Breast epithelium (tissue), 4 donors: ENCODE data around the gene PRPF19. TPM values are rescaled to one million over a fixed set of nuclear protein-coding genes. Genes with fewer than 3 reads are reported as not detected.

Experiments
- DNase-seq, 2 donors: peaks; one replicate each; pipeline ENCODE4 v3.0.0-alpha.2; 2019; ENCODE audit warnings: low spot score in 2 of 2
- H3K27ac ChIP-seq, 2 donors: fragments of 200-600 bp; sonication (generic) in 1 of 2; one replicate each; pipeline ENCODE4 v1.5.1; 2016 to 2019; ENCODE audit warnings: mild to moderate bottlenecking in 1 of 2
- H3K27me3 ChIP-seq, 2 donors: fragments of 200-600 bp; sonication (generic) in 1 of 2; one replicate each; pipeline versions ENCODE4 v1.5.1 to v1.6.0; 2017 to 2019; ENCODE audit warnings: control low read depth in 1 of 2, mild to moderate bottlenecking in 1 of 2
- H3K36me3 ChIP-seq: fragments of 200-600 bp; one replicate; pipeline ENCODE4 v1.5.1; 2019
- H3K4me1 ChIP-seq, 2 donors: fragments of 200-600 bp; sonication (generic); one replicate each; pipeline ENCODE4 v1.5.1; 2016 to 2019; ENCODE audit warnings: control low read depth in 1 of 2
- H3K4me3 ChIP-seq, 3 donors: fragments of 200-600 bp; sonication (generic); 1 replicate in 2 of 3; 2 replicates in 1 of 3; pipeline ENCODE4 v1.5.1; 2016 to 2019; ENCODE audit warnings: mild to moderate bottlenecking in 3 of 3, moderate library complexity in 2 of 3
- H3K9me3 ChIP-seq, 2 donors: fragments of 200-600 bp; sonication (generic) in 1 of 2; one replicate each; pipeline ENCODE4 v1.5.1; 2016 to 2019; ENCODE audit warnings: control low read depth in 1 of 2
- CTCF ChIP-seq, 3 donors: fragments of 450-650 bp; IDR thresholded peaks; one replicate each; pipeline ENCODE4 v1.5.1; 2016 to 2017; ENCODE audit warnings: antibody characterized with exemption in 3 of 3, mild to moderate bottlenecking in 3 of 3, moderate library complexity in 3 of 3
- POLR2A ChIP-seq: fragments of 450-650 bp; IDR thresholded peaks from one replicate; pipeline ENCODE4 v1.6.1; 2016; ENCODE audit warnings: antibody characterized with exemption, mild to moderate bottlenecking, moderate library complexity
- POLR2AphosphoS5 ChIP-seq, 3 donors: sonication (generic); formaldehyde crosslinking; IDR thresholded peaks; one replicate each; pipeline ENCODE4 v1.6.1; 2017; ENCODE audit warnings: antibody characterized with exemption in 3 of 3
- intact Hi-C: fragments of 100-400 bp; cut with DNase I; formaldehyde crosslinking; loops from one replicate; pipeline ENCODE4 v1.15.1; 2023; ENCODE audit warnings: low total_unique reads
- total RNA-seq, 3 donors: library from RNA; depleted of rRNA; stranded (reverse); fragments of >200 nt; gene quantifications; one replicate each; pipeline ENCODE4 v1.1.0, GENCODE V29; 2016

The PRPF19 gene
- total RNA-seq, 3 donors from 2014 or later = 56.0 to 82.7 (median 81.3) TPM

- intact Hi-C loops = no loop called here
These were observed 54.0 kb downstream of the PRPF19 start for GRCh38 chr11:60852117-60852981.

GRCh38 chr11:60851327-60852104 is 54.9 kb downstream of the PRPF19 start:
- Histone ChIP-seq H3K4me3 (no peak overlapping the region), H3K36me3 (no peaks in the 10 kb centered on the region), H3K9me3 (no peaks in the 10 kb centered on the region), H3K27ac (no peak overlapping the region), H3K27me3 (no peaks in the 10 kb centered on the region), H3K4me1 (no peaks in the 10 kb centered on the region)
- TF ChIP-seq POLR2AphosphoS5 (IDR thresholded peaks at IDR 0.05) (no peak), POLR2A (no peak), CTCF (IDR thresholded peaks at IDR 0.05) (no peak)
- intact Hi-C loops = no loop called here
- no peak for DNase-seq

More at GRCh38 chr11:60852117-60852981, 54.0 kb downstream of the PRPF19 start:
- Histone ChIP-seq H3K36me3 (no peaks in the 10 kb centered on the region), H3K9me3 (no peaks in the 10 kb centered on the region), H3K4me1 (no peaks in the 10 kb centered on the region), H3K27ac (no peak overlapping the region), H3K4me3 (no peak overlapping the region), H3K27me3 (no peaks in the 10 kb centered on the region)
- TF ChIP-seq CTCF (IDR thresholded peaks at IDR 0.05) (no peak), POLR2AphosphoS5 (IDR thresholded peaks at IDR 0.05) (no peak), POLR2A (no peak)
- DNase-seq = no peak

GRCh38 chr11:60849641-60850520 is 56.5 kb downstream of the PRPF19 start:
- no peak for DNase-seq
- intact Hi-C loops = no loop called here
- Histone ChIP-seq H3K9me3 (no peaks in the 10 kb centered on the region), H3K27me3 (no peaks in the 10 kb centered on the region), H3K4me1 (no peaks in the 10 kb centered on the region), H3K27ac (no peak overlapping the region), H3K4me3 (no peak overlapping the region), H3K36me3 (no peaks in the 10 kb centered on the region)
- TF ChIP-seq POLR2AphosphoS5 (IDR thresholded peaks at IDR 0.05) = no peak
- no peak for TF ChIP-seq POLR2A
- no peak for TF ChIP-seq CTCF (IDR thresholded peaks at IDR 0.05)

GRCh38 chr11:60848714-60849151 is 57.7 kb downstream of the PRPF19 start:
- no peak for DNase-seq

More at GRCh38 chr11:60848714-60849151, 57.7 kb downstream of the PRPF19 start:
- no peak for TF ChIP-seq POLR2AphosphoS5 (IDR thresholded peaks at IDR 0.05)
- no peak for TF ChIP-seq CTCF (IDR thresholded peaks at IDR 0.05)
- no peak for TF ChIP-seq POLR2A
- H3K4me3 ChIP-seq = no peak overlapping the region
- no peak overlapping the region for H3K27ac ChIP-seq
- H3K9me3 ChIP-seq = no peaks in the 10 kb centered on the region
- H3K27me3 ChIP-seq = no peaks in the 10 kb centered on the region
- intact Hi-C loops = no loop called here
- H3K4me1 ChIP-seq = peaks cover 0 to 3% of the 10 kb centered on the region in 2 donors
- H3K36me3 ChIP-seq = no peaks in the 10 kb centered on the region
